ENCODE measurements around the gene TUBA8.

The TUBA8 gene

GRCh38 chr22:18114976-18115652 is 4.5 kb downstream of the TUBA8 start:
- DNase-seq (ENCODE audit: insufficient read length, low spot score) (no peak), FAIRE-seq (no peak)
- no peak for TF ChIP-seq CTCF (IDR thresholded peaks at IDR 0.05; ENCODE audit: insufficient read depth, missing control alignments)

- TF ChIP-seq CTCF (IDR thresholded peaks at IDR 0.05; ENCODE audit: insufficient read depth, missing control alignments) = no peak
- DNase-seq (ENCODE audit: insufficient read length, low spot score) (no peak), FAIRE-seq (no peak)
Observed at GRCh38 chr22:18115906-18116371, 5.3 kb downstream of the TUBA8 start.

GRCh38 chr22:18116634-18117033 is 6.0 kb downstream of the TUBA8 start:
- DNase-seq (ENCODE audit: insufficient read length, low spot score) = no peak

GRCh38 chr22:18118345-18118915 is 7.8 kb downstream of the TUBA8 start:
- FAIRE-seq = no peak
- no peak for DNase-seq (ENCODE audit: insufficient read length, low spot score)
- no peak for TF ChIP-seq CTCF (IDR thresholded peaks at IDR 0.05; ENCODE audit: insufficient read depth, missing control alignments)

More at GRCh38 chr22:18116634-18117033, 6.0 kb downstream of the TUBA8 start:
- no peak for FAIRE-seq
- TF ChIP-seq CTCF (IDR thresholded peaks at IDR 0.05; ENCODE audit: insufficient read depth, missing control alignments) = no peak

GRCh38 chr22:18119409-18120110 is 9.0 kb downstream of the TUBA8 start:
- no peak for DNase-seq (ENCODE audit: insufficient read length, low spot score)
- no peak for FAIRE-seq
- no peak for TF ChIP-seq CTCF (IDR thresholded peaks at IDR 0.05; ENCODE audit: insufficient read depth, missing control alignments)

- DNase-seq (ENCODE audit: insufficient read length, low spot score) (no peak), FAIRE-seq (no peak)
- no peak for TF ChIP-seq CTCF (IDR thresholded peaks at IDR 0.05; ENCODE audit: insufficient read depth, missing control alignments)
Observed at GRCh38 chr22:18120857-18121256, 10.2 kb downstream of the TUBA8 start.

- FAIRE-seq (no peak), DNase-seq (ENCODE audit: insufficient read length, low spot score) (no peak)
- no peak for TF ChIP-seq CTCF (IDR thresholded peaks at IDR 0.05; ENCODE audit: insufficient read depth, missing control alignments)
Observed at GRCh38 chr22:18121506-18121905, 10.9 kb downstream of the TUBA8 start.
